ENCODE measurements around the gene IFI27L1. TPM values are rescaled to one million over a fixed set of nuclear protein-coding genes. Genes with fewer than 3 reads are reported as not detected.
A peak's percentile ranks its signal among the peaks of the same experiment; 100 is the strongest.

The IFI27L1 gene
- polyA plus RNA-seq, 2 donors: 11.2 to 29.8 TPM

DNA sequence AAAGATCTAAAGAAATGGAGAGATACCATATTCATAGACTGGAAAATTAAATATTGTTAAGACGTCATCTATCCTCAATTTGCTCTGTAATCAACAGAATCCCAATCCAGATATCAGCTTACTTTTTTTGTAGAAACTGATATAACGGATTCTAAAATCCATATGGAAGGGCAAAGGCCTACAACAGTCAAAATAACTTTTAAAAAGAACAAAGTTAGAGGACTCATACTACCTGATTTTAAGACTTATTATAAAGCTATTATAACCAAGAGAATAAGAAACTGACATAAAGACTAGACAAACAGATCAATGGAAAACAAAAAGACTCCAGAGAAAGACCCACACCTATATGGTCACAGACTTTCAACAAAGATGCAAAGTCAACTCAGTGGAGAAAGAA lies 6.1 kb upstream of the IFI27L1 start:
- Histone ChIP-seq H3K27ac (ENCODE audit: low read depth in 2 of 2, low read length in 1 of 2) (no peak overlapping the region), H3K36me3 (ENCODE audit: control insufficient read depth in 2 of 2, insufficient read depth in 2 of 2, low read length in 1 of 2) (peaks cover 0 to 6% of the 10 kb centered on the region in 2 donors), H3K4me1 (ENCODE audit: control insufficient read depth in 2 of 2, insufficient read depth in 2 of 2, low read length in 1 of 2) (peaks cover 2 to 3% of the 10 kb centered on the region in 2 donors), H3K9me3 (ENCODE audit: control insufficient read depth in 2 of 2, insufficient read depth in 1 of 2, low read depth in 1 of 2, low read length in 1 of 2) (no peaks in the 10 kb centered on the region), H3K27me3 (ENCODE audit: control insufficient read depth in 1 of 2, insufficient read depth in 2 of 2, low read length in 2 of 2) (no peaks in the 10 kb centered on the region), H3K4me3 (ENCODE audit: low read depth in 1 of 2, low read length in 2 of 2) (no peak overlapping the region)
- 93 to 98% methylated on average over 2 of the region's 2 CpGs for WGBS, 2 donors

DNA sequence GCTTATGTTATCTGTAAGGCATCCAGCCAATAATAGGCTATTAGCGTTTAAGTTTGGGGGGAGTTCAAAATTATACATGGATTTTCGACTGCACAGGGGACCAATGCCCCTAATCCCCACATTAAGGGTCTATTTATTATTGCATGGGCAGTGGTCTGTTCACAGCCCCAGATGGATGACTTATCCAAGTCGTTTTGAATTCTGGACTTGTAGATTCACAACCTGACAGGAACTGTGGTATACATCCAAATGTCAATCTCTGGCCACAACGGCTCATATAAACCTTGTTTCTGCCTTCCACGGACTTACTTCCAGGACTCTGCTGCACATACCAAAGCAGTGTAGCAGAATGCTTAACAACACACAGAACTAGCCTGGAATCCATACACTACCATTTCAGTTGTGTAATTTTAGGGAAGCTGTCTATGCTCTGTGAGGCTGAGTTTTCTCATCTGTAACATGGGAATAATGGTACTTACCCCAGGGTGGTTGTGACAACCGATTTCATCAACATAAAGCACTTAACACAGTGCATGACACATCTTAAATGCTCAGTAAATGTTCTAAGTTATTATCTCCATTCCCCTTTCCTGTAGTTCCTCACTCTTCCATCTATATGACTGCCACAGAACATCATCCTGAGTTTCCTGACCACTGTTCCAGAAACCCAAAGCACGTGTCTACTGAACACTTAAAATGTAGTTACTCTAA lies 3.8 kb upstream of the IFI27L1 start:
- Histone ChIP-seq H3K4me3 (ENCODE audit: low read depth in 1 of 2, low read length in 2 of 2) (peak overlapping the region in 1 of 2 donors; percentile 32), H3K27ac (ENCODE audit: low read depth in 2 of 2, low read length in 1 of 2) (peak overlapping the region in 1 of 2 donors; percentile 1), H3K36me3 (ENCODE audit: control insufficient read depth in 2 of 2, insufficient read depth in 2 of 2, low read length in 1 of 2) (peaks cover 0 to 6% of the 10 kb centered on the region in 2 donors), H3K4me1 (ENCODE audit: control insufficient read depth in 2 of 2, insufficient read depth in 2 of 2, low read length in 1 of 2) (peaks cover 2 to 3% of the 10 kb centered on the region in 2 donors), H3K27me3 (ENCODE audit: control insufficient read depth in 1 of 2, insufficient read depth in 2 of 2, low read length in 2 of 2) (no peaks in the 10 kb centered on the region), H3K9me3 (ENCODE audit: control insufficient read depth in 2 of 2, insufficient read depth in 1 of 2, low read depth in 1 of 2, low read length in 1 of 2) (no peaks in the 10 kb centered on the region)
- 60 to 62% methylated on average over 7 of the region's 7 CpGs for WGBS, 2 donors

DNA sequence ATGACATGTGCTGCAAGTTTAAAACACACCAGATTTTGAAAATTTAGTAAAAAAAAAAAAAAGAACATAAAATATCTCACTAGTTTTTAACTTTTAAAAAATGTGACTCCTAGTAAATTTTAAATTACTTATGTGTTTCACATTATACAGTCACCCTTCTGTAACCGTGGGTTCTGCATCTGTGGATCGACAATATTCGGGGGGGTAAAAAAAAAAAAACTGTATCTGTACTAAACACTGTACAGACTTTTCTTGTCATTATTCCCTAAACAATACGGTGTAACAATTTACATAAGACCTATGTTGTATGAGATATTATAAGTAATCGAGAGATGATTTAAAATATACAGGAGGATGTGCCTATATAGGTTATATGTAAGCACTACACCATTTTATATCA lies 3.3 kb upstream of the IFI27L1 start:
- 70 to 77% methylated on average over 5 of the region's 5 CpGs for WGBS, 2 donors
- peak overlapping the region in 1 of 2 donors; percentile 32 for H3K4me3 ChIP-seq (ENCODE audit: low read depth in 1 of 2, low read length in 2 of 2)
- peaks cover 2 to 3% of the 10 kb centered on the region in 2 donors for H3K4me1 ChIP-seq (ENCODE audit: control insufficient read depth in 2 of 2, insufficient read depth in 2 of 2, low read length in 1 of 2)
- H3K36me3 ChIP-seq (ENCODE audit: control insufficient read depth in 2 of 2, insufficient read depth in 2 of 2, low read length in 1 of 2): peaks cover 0 to 6% of the 10 kb centered on the region in 2 donors
- H3K9me3 ChIP-seq (ENCODE audit: control insufficient read depth in 2 of 2, insufficient read depth in 1 of 2, low read depth in 1 of 2, low read length in 1 of 2): no peaks in the 10 kb centered on the region
- no peaks in the 10 kb centered on the region for H3K27me3 ChIP-seq (ENCODE audit: control insufficient read depth in 1 of 2, insufficient read depth in 2 of 2, low read length in 2 of 2)
- no peak overlapping the region for H3K27ac ChIP-seq (ENCODE audit: low read depth in 2 of 2, low read length in 1 of 2)

DNA sequence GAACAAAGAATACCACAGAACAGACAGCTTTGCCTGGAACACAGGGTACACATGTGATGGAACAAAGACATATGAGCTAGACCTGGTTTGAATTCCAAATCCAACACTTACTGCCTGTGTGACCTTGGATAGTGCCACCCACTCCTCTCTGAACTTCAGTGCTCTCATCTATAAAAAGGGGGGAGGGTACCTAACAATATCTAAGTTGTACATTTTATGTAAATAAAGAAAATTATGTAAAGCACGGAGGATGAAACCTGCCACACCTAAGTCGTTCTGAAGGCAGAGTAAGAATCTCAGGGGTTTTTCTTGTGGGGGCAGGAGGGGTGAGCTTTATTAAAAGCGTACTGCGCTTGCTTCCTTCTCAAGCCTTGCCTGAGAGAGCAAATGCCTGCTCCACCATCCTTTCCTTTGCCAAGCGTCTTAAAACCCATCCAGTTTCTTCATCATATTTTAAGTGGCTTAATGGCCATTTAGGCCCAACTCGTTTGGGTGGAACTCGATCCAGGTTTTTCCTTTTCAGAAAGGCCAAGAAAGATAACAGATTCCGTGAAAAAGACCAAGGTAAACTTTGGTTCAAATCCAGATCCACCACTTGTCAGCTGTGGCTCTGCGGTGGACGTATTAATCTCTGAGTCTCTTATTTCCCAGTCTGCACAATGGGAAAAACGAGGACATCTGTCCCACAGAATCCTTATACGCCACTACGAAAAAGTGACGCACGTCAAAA lies 1.1 kb upstream of the IFI27L1 start:
- Histone ChIP-seq H3K27me3 (ENCODE audit: control insufficient read depth in 1 of 2, insufficient read depth in 2 of 2, low read length in 2 of 2) (no peaks in the 10 kb centered on the region), H3K4me1 (ENCODE audit: control insufficient read depth in 2 of 2, insufficient read depth in 2 of 2, low read length in 1 of 2) (peaks cover 2 to 3% of the 10 kb centered on the region in 2 donors), H3K27ac (ENCODE audit: low read depth in 2 of 2, low read length in 1 of 2) (peak overlapping the region; percentile 95 to 97), H3K4me3 (ENCODE audit: low read depth in 1 of 2, low read length in 2 of 2) (peak overlapping the region; percentile 84 to 96), H3K36me3 (ENCODE audit: control insufficient read depth in 2 of 2, insufficient read depth in 2 of 2, low read length in 1 of 2) (peaks cover 0 to 6% of the 10 kb centered on the region in 2 donors), H3K9me3 (ENCODE audit: control insufficient read depth in 2 of 2, insufficient read depth in 1 of 2, low read depth in 1 of 2, low read length in 1 of 2) (no peaks in the 10 kb centered on the region)
- 2 to 3% methylated on average over 15 of the region's 15 CpGs for WGBS, 2 donors

DNA sequence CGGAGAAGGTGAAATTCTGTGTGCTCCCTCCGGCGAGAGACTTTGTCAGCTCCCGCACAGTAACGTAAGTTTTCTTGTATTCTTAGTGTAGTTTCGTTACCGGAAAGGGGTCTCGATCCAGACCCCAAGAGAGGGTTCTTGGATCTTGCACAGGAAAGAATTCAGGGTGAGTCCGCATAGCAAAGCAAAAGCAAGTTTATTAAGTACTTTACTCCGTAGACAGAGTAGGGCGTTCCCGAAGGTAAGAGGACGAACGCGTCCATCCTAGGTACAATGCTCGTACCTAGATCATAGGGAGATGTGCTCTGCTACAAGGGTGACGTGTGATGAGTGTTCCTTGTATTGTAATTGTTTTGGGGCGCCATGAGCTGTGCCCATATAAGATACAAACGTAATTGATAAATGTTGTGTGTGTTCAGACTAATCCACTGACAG lies 293 bp downstream of the IFI27L1 start:
- H3K27ac ChIP-seq (ENCODE audit: low read depth in 2 of 2, low read length in 1 of 2): peak overlapping the region; percentile 86 to 97
- no peaks in the 10 kb centered on the region for H3K27me3 ChIP-seq (ENCODE audit: control insufficient read depth in 1 of 2, insufficient read depth in 2 of 2, low read length in 2 of 2)
- H3K9me3 ChIP-seq (ENCODE audit: control insufficient read depth in 2 of 2, insufficient read depth in 1 of 2, low read depth in 1 of 2, low read length in 1 of 2): no peaks in the 10 kb centered on the region
- peak overlapping the region; percentile 84 to 96 for H3K4me3 ChIP-seq (ENCODE audit: low read depth in 1 of 2, low read length in 2 of 2)
- H3K4me1 ChIP-seq (ENCODE audit: control insufficient read depth in 2 of 2, insufficient read depth in 2 of 2, low read length in 1 of 2): peaks cover 2 to 3% of the 10 kb centered on the region in 2 donors
- 1 to 2% methylated on average over 19 of the region's 19 CpGs for WGBS, 2 donors
- peaks cover 0 to 6% of the 10 kb centered on the region in 2 donors for H3K36me3 ChIP-seq (ENCODE audit: control insufficient read depth in 2 of 2, insufficient read depth in 2 of 2, low read length in 1 of 2)

DNA sequence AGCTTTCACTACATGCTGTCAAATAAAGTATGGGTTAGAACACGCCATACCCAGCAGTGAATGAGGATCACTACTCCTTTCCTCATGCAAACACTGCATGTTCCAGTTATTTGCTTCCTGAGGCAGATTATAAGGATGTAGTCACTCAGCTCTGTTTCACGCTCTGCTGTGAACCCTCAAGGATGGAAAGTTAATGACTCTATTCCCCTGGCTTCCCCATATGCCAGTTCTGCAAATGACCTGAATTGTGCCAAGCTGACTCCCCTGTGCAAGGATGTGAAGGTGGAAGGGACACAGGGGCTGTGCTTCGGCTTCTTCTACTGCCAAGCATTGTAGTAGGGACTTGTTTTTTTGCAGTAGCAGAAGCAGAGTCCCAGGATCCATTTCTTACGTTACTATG lies 6.8 kb downstream of the IFI27L1 start:
- 59 to 85% methylated on average over 4 of the region's 4 CpGs for WGBS, 2 donors

DNA sequence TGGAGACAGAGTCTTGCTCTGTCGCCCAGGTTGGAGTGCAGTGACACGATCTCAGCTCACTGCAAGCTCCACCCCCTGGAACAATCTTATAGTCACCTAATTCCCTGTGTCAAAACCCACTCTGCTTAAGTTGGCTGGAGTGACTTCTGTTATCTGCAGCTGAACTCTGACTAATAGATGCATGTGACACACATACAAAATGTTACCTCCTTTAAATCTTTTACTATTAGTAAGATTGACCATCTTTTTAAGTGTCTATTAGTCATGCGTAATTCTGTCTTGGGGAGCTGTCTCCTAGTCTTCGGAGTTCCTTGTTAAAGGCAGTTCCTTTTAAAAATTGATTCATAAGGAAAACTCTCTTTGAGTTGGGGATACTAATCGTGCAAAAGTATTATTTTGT lies 7.4 kb downstream of the IFI27L1 start:
- Histone ChIP-seq H3K27me3 (ENCODE audit: control insufficient read depth in 1 of 2, insufficient read depth in 2 of 2, low read length in 2 of 2) (no peaks in the 10 kb centered on the region), H3K4me1 (ENCODE audit: control insufficient read depth in 2 of 2, insufficient read depth in 2 of 2, low read length in 1 of 2) (no peaks in the 10 kb centered on the region), H3K9me3 (ENCODE audit: control insufficient read depth in 2 of 2, insufficient read depth in 1 of 2, low read depth in 1 of 2, low read length in 1 of 2) (no peaks in the 10 kb centered on the region), H3K36me3 (ENCODE audit: control insufficient read depth in 2 of 2, insufficient read depth in 2 of 2, low read length in 1 of 2) (no peaks in the 10 kb centered on the region), H3K4me3 (ENCODE audit: low read depth in 1 of 2, low read length in 2 of 2) (no peak overlapping the region), H3K27ac (ENCODE audit: low read depth in 2 of 2, low read length in 1 of 2) (no peak overlapping the region)
- WGBS, 2 donors: 76 to 92% methylated on average over 5 of the region's 5 CpGs

More for the DNA sequence above, 6.8 kb downstream of the IFI27L1 start:
- Histone ChIP-seq H3K4me1 (ENCODE audit: control insufficient read depth in 2 of 2, insufficient read depth in 2 of 2, low read length in 1 of 2) (no peaks in the 10 kb centered on the region), H3K9me3 (ENCODE audit: control insufficient read depth in 2 of 2, insufficient read depth in 1 of 2, low read depth in 1 of 2, low read length in 1 of 2) (no peaks in the 10 kb centered on the region), H3K27ac (ENCODE audit: low read depth in 2 of 2, low read length in 1 of 2) (no peak overlapping the region), H3K27me3 (ENCODE audit: control insufficient read depth in 1 of 2, insufficient read depth in 2 of 2, low read length in 2 of 2) (no peaks in the 10 kb centered on the region), H3K36me3 (ENCODE audit: control insufficient read depth in 2 of 2, insufficient read depth in 2 of 2, low read length in 1 of 2) (no peaks in the 10 kb centered on the region), H3K4me3 (ENCODE audit: low read depth in 1 of 2, low read length in 2 of 2) (no peak overlapping the region)

DNA sequence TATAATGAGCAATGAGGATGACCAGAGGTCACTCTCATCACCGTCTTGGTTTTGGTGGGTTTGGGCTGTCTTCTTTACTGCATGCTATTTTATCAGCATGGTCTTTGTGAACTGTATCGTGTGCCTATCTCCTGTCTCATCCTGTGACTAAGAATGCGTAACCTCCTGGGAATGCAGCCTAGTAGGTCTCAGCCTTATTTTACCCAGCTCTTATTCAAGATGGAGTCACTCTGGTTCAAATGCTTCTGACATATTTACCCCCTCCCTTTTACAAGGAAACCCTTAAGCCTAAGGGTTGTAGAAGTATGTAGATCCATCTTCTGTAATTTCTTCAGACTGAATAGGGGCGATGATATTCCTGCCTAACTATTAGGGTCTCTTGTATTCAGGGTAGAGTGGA lies 8.4 kb downstream of the IFI27L1 start:
- 94 to 96% methylated on average over 4 of the region's 4 CpGs for WGBS, 2 donors
- H3K27me3 ChIP-seq (ENCODE audit: control insufficient read depth in 1 of 2, insufficient read depth in 2 of 2, low read length in 2 of 2): no peaks in the 10 kb centered on the region

DNA sequence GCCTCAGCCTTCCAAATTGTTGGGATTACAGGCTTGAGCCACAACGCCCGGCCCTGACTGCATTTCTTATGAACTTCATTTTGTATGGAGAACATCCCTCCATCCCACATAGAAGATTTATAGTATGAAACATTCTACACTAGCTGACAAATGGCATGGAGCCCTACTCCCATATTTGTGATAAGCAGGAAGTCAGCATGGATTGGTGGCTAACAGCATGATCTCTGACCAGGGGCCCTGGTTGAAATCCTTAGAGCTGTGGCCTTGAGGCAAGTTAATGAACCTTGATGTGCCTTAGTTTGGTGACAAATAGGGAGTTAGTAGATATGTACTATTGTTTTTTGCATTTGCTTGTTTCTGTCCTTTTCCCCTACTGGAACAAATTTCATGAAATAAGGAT lies 12.3 kb downstream of the IFI27L1 start:
- no peaks in the 10 kb centered on the region for H3K9me3 ChIP-seq (ENCODE audit: control insufficient read depth in 2 of 2, insufficient read depth in 1 of 2, low read depth in 1 of 2, low read length in 1 of 2)
- H3K4me3 ChIP-seq (ENCODE audit: low read depth in 1 of 2, low read length in 2 of 2): no peak overlapping the region
- no peak overlapping the region for H3K27ac ChIP-seq (ENCODE audit: low read depth in 2 of 2, low read length in 1 of 2)
- no peaks in the 10 kb centered on the region for H3K36me3 ChIP-seq (ENCODE audit: control insufficient read depth in 2 of 2, insufficient read depth in 2 of 2, low read length in 1 of 2)
- 97 to 100% methylated on average over 2 of the region's 2 CpGs for WGBS, 2 donors
- no peaks in the 10 kb centered on the region for H3K27me3 ChIP-seq (ENCODE audit: control insufficient read depth in 1 of 2, insufficient read depth in 2 of 2, low read length in 2 of 2)
- H3K4me1 ChIP-seq (ENCODE audit: control insufficient read depth in 2 of 2, insufficient read depth in 2 of 2, low read length in 1 of 2): no peaks in the 10 kb centered on the region

More for the DNA sequence above, 8.4 kb downstream of the IFI27L1 start:
- Histone ChIP-seq H3K4me3 (ENCODE audit: low read depth in 1 of 2, low read length in 2 of 2) (no peak overlapping the region), H3K36me3 (ENCODE audit: control insufficient read depth in 2 of 2, insufficient read depth in 2 of 2, low read length in 1 of 2) (no peaks in the 10 kb centered on the region), H3K4me1 (ENCODE audit: control insufficient read depth in 2 of 2, insufficient read depth in 2 of 2, low read length in 1 of 2) (no peaks in the 10 kb centered on the region), H3K27ac (ENCODE audit: low read depth in 2 of 2, low read length in 1 of 2) (no peak overlapping the region), H3K9me3 (ENCODE audit: control insufficient read depth in 2 of 2, insufficient read depth in 1 of 2, low read depth in 1 of 2, low read length in 1 of 2) (no peaks in the 10 kb centered on the region)
